Neural progenitor cell (in vitro differentiated cells): ENCODE data around the gene DMKN.

Source experiments
- EZH2phosphoT487 ChIP-seq: fragments of 200-600 bp; sonication (generic); IDR thresholded peaks from 2 replicates; pipeline ENCODE4 v1.6.1; 2017; ENCODE audit warnings: antibody characterized with exemption
- TF ChIP-seq, protein P1 (sequence below): fragments of 200-600 bp; sonication (generic); IDR thresholded peaks from 2 replicates; pipeline ENCODE4 v1.5.1; 2017; ENCODE audit warnings: antibody characterized with exemption, mild to moderate bottlenecking

DNA sequence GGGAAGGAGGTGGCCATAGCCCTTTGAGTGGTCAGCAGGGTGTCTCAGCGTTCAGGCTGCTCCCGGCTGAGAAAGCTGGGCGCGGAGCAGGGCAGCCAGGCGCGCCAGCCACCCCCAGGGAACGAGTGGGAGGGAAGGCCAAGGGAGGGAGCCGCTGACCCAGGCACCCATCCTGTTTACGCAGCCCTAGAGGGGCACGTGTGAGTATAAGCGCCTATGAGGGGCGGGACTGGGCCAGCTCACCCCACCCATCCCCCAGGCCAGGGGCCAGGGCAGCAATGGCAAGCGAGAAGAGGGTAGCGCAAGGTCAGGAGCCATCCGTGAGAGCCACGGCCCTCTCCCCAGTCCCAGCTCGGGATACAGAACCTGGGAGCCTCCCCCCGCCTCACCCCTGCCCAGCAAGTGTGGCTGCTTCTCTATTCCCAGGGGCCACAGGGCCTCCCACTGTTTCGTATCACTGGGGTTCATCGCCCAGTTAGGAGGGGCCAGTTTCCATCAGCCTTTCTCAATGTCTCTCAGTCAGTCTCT is 897 bp upstream of the DMKN start:
- TF ChIP-seq EZH2phosphoT487 = no peak
- TF ChIP-seq, protein P1, sequence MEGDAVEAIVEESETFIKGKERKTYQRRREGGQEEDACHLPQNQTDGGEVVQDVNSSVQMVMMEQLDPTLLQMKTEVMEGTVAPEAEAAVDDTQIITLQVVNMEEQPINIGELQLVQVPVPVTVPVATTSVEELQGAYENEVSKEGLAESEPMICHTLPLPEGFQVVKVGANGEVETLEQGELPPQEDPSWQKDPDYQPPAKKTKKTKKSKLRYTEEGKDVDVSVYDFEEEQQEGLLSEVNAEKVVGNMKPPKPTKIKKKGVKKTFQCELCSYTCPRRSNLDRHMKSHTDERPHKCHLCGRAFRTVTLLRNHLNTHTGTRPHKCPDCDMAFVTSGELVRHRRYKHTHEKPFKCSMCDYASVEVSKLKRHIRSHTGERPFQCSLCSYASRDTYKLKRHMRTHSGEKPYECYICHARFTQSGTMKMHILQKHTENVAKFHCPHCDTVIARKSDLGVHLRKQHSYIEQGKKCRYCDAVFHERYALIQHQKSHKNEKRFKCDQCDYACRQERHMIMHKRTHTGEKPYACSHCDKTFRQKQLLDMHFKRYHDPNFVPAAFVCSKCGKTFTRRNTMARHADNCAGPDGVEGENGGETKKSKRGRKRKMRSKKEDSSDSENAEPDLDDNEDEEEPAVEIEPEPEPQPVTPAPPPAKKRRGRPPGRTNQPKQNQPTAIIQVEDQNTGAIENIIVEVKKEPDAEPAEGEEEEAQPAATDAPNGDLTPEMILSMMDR = no peak
